Measurements from ENCODE around the gene POC1B.

Gene POC1B

DNA sequence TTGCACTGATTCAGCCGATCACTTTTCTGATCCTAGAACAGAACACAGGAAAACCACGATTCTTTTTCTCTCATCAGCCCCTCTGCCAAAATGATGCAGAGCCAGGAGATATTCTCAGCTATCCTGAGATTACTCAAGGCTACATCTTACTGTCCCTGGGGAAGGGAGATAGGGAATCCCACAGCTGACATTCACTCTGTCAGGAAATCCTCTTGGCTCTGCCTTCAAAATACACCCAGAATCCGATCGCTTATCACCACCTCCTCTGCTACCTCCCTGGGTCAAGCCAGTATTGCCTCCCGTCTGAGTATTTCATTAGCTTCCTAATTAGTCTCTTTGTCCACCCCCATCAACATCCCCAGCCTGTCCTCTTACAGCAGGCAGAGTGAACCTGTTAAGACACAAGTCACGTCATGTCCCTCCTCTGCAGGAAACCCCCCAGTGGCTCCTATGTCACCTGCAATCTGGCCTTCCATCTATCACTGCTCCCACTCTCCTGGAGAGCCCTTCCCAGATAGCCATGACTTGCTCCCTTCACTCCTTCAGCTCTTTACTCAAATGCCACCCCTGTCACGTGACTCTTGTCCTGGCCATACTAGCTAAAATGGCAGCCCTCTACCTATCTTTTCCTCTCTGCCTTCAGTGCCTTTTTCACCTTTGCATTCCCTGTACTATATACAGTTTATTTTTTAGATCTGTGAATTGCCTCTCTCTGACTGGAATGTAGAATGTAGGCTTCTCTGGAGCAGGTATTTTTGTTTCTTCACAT lies 71.6 kb downstream of the POC1B start:
- no peak for DNase-seq (ENCODE audit: low read depth)
- Histone ChIP-seq H3K4me3 (ENCODE audit: low read length) (peak overlapping the region; percentile 55), H3K27me3 (replicated peaks; ENCODE audit: control insufficient read depth, insufficient read depth, low read length) (no peaks in the 10 kb centered on the region), H3K9ac (ENCODE audit: low read length) (peak overlapping the region; percentile 1), H3K9me3 (ENCODE audit: control insufficient read depth, low read length) (no peaks in the 10 kb centered on the region), H3K36me3 (ENCODE audit: control insufficient read depth, insufficient read depth, low read length, severe bottlenecking) (no peaks in the 10 kb centered on the region), H3K4me1 (ENCODE audit: control insufficient read depth, insufficient read depth, low read length) (peaks cover 40% of the 10 kb centered on the region)

DNA sequence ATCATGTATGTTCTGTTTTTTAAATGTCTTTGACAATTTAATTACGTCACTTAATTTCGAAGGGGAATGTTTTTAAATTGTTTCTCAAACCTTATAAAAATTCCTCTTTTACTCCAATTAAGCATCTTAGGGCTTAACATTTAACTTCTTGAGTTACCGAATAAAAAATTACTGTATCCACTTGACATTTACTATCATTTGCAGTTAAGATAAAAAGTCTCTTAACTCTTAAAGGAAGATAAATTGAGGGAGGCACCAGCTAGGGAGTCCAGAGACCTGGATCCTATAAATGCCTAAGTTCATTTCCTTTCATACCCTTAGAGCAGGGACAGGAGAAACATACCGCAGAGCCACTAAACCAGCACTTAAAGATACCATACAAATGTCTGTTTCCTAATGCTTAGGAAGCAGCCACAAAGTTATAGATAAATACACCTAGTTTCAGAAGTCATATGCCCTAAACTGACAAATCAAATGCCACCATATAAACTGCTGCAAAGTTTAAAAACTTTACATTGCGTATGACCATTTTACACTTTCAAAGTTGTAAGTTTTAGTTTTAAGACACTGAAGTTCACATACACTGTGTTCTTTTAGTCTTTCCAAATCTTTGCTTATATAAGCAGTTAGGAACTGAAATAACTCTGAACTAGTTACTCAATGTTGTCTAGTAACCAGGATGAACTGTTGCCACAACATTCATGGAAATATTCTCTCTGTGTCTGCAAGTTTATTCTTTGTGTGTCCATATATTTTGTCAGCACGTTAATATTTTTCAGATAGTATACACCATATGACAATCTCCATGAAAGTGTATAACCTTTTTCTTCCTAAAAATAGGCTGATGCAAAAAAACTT lies 72.5 kb downstream of the POC1B start:
- Histone ChIP-seq H3K36me3 (ENCODE audit: control insufficient read depth, insufficient read depth, low read length, severe bottlenecking) (no peaks in the 10 kb centered on the region), H3K4me1 (ENCODE audit: control insufficient read depth, insufficient read depth, low read length) (peaks cover 40% of the 10 kb centered on the region), H3K27me3 (replicated peaks; ENCODE audit: control insufficient read depth, insufficient read depth, low read length) (no peaks in the 10 kb centered on the region), H3K4me3 (ENCODE audit: low read length) (peak overlapping the region; percentile 55), H3K9ac (ENCODE audit: low read length) (peak overlapping the region; percentile 62), H3K9me3 (ENCODE audit: control insufficient read depth, low read length) (no peaks in the 10 kb centered on the region)
- peak; percentile 77 for DNase-seq (ENCODE audit: low read depth)

DNA sequence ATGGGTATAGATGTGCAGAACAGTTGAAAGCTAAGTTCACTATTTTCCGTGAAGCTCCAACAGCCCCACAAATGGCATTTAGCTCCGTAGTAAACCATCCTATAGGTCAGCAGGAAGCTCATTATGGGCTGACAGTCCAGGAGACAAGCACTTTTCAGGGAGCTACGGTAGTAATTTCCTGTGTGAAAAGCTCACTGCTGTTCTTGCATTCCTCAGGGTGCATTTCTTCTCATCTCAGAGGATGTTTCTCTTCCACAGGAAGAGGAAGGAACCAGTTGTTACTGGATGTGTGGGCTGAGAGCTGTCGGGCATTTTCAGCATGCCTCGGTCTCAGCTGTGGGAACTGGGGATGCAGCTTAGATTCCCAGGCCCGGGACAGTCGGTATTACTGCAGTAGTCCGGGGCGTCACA lies 74.0 kb downstream of the POC1B start:
- H3K4me3 ChIP-seq (ENCODE audit: low read length), result peak overlapping the region; percentile 23
- no peaks in the 10 kb centered on the region for H3K27me3 ChIP-seq (replicated peaks; ENCODE audit: control insufficient read depth, insufficient read depth, low read length)
- peak overlapping the region; percentile 45 for H3K9ac ChIP-seq (ENCODE audit: low read length)
- DNase-seq (ENCODE audit: low read depth), result peak; percentile 39
- peaks cover 40% of the 10 kb centered on the region for H3K4me1 ChIP-seq (ENCODE audit: control insufficient read depth, insufficient read depth, low read length)
- no peaks in the 10 kb centered on the region for H3K9me3 ChIP-seq (ENCODE audit: control insufficient read depth, low read length)
- H3K36me3 ChIP-seq (ENCODE audit: control insufficient read depth, insufficient read depth, low read length, severe bottlenecking), result no peaks in the 10 kb centered on the region

DNA sequence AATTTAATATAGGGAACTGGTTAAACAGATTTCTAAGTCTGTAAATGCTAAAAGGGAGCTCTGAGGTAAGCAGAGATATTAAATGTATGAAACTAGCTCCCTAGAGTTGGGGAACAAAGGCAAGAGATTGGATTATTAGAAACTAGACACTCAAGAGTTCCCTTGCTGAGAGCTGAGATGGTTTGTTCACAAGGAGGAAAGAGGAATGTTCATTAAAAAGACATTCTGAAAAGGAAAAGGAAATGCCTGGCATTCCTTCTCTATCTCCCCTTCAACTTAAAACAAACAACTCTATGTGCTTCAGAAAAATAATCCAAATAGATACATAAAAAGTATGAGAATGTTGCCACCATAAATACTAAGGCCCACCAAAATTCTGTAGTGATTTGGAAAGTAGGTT lies 74.9 kb downstream of the POC1B start:
- Histone ChIP-seq H3K4me1 (ENCODE audit: control insufficient read depth, insufficient read depth, low read length) (peaks cover 40% of the 10 kb centered on the region), H3K4me3 (ENCODE audit: low read length) (no peak overlapping the region), H3K9ac (ENCODE audit: low read length) (peak overlapping the region; percentile 49), H3K27me3 (replicated peaks; ENCODE audit: control insufficient read depth, insufficient read depth, low read length) (no peaks in the 10 kb centered on the region), H3K36me3 (ENCODE audit: control insufficient read depth, insufficient read depth, low read length, severe bottlenecking) (no peaks in the 10 kb centered on the region), H3K9me3 (ENCODE audit: control insufficient read depth, low read length) (no peaks in the 10 kb centered on the region)
- peak; percentile 57 for DNase-seq (ENCODE audit: low read depth)

DNA sequence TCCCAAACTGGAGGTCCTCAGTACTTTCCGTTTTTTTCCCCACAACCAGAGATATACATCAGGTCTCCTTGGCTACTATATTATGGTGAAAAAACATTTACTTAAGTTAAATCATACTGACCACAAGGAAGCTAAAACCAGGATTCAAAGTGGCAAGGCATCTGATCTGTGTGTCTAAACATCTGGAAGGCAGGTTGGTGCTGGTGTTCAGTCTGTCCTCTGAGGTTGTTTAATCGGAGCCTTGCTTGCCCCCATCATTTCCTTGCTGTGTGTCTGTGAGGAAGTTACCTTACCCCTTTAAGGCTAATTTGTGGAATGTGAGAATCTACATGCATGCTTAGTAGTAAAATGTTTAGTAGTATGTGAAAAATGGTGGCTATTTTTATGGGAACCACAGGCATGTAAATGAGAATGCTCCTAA lies 76.9 kb downstream of the POC1B start:
- Histone ChIP-seq H3K27me3 (replicated peaks; ENCODE audit: control insufficient read depth, insufficient read depth, low read length) (no peaks in the 10 kb centered on the region), H3K9me3 (ENCODE audit: control insufficient read depth, low read length) (no peaks in the 10 kb centered on the region), H3K4me3 (ENCODE audit: low read length) (no peak overlapping the region), H3K4me1 (ENCODE audit: control insufficient read depth, insufficient read depth, low read length) (peaks cover 33% of the 10 kb centered on the region), H3K9ac (ENCODE audit: low read length) (no peak overlapping the region), H3K36me3 (ENCODE audit: control insufficient read depth, insufficient read depth, low read length, severe bottlenecking) (no peaks in the 10 kb centered on the region)
- DNase-seq (ENCODE audit: low read depth), result peak; percentile 21

DNA sequence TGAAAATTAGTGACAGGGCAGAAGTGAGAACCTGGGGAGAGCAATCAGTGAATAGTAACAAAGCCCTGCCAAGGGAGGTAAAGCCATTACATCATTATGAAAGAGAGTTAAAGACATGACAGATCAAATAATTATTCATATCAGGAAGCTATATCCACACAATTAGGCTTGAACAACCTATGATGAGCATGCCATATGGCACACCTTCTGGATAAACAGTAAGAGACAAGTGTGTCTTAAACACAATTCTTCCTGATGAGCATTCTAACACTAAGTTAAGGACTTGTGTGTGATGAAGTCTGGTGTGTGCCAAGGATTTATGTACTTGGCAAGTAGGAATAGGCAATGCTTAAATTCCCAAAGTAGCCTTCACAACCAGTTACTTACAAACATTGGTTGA lies 77.3 kb downstream of the POC1B start:
- H3K9ac ChIP-seq (ENCODE audit: low read length), result no peak overlapping the region
- peaks cover 30% of the 10 kb centered on the region for H3K4me1 ChIP-seq (ENCODE audit: control insufficient read depth, insufficient read depth, low read length)
- no peak overlapping the region for H3K4me3 ChIP-seq (ENCODE audit: low read length)
- DNase-seq (ENCODE audit: low read depth), result no peak
- no peaks in the 10 kb centered on the region for H3K27me3 ChIP-seq (replicated peaks; ENCODE audit: control insufficient read depth, insufficient read depth, low read length)
- H3K9me3 ChIP-seq (ENCODE audit: control insufficient read depth, low read length), result no peaks in the 10 kb centered on the region
- no peaks in the 10 kb centered on the region for H3K36me3 ChIP-seq (ENCODE audit: control insufficient read depth, insufficient read depth, low read length, severe bottlenecking)

DNA sequence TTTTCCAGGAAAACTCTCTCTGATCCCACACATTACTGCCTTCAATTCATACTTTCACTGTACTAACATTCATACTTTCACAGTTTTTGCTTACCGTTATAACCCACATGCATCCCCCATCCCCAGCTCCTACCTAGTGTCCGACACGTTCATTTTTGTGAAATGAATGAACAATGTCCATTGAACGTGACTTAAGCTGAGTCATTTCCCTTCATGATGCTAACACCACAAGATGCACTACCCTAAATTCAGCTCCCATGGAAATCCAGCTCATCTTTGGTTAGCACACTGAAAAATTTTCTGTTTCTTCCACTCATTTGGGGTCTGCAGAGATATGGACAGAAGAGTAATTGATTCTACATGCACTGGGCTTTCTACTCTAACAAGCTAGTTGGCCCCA lies 85.9 kb downstream of the POC1B start:
- H3K9ac ChIP-seq (ENCODE audit: low read length), result no peak overlapping the region
- no peak overlapping the region for H3K4me3 ChIP-seq (ENCODE audit: low read length)
- no peak for DNase-seq (ENCODE audit: low read depth)
- no peaks in the 10 kb centered on the region for H3K4me1 ChIP-seq (ENCODE audit: control insufficient read depth, insufficient read depth, low read length)
- no peaks in the 10 kb centered on the region for H3K36me3 ChIP-seq (ENCODE audit: control insufficient read depth, insufficient read depth, low read length, severe bottlenecking)
- H3K27me3 ChIP-seq (replicated peaks; ENCODE audit: control insufficient read depth, insufficient read depth, low read length), result no peaks in the 10 kb centered on the region
- no peaks in the 10 kb centered on the region for H3K9me3 ChIP-seq (ENCODE audit: control insufficient read depth, low read length)

DNA sequence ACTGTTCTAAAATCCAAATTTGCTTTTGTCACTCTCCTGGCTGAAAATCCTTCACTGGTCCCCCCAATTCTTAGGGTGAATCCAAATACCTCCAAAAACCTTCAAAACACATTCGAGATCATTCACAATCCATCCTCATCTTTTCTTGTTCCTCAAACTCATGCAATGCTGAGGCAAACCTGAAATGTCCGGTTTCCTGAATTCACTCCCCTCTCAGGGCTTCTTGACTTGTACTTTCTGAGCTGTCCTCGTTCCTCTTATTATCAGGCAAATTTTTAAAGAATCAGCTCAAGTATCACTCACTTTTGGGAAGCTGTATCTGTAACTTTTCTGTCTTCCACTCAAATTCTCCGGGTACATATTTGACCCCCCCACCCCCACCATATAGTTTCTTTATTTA lies 88.6 kb downstream of the POC1B start:
- Histone ChIP-seq H3K9ac (ENCODE audit: low read length) (no peak overlapping the region), H3K4me3 (ENCODE audit: low read length) (no peak overlapping the region), H3K9me3 (ENCODE audit: control insufficient read depth, low read length) (no peaks in the 10 kb centered on the region), H3K4me1 (ENCODE audit: control insufficient read depth, insufficient read depth, low read length) (peaks cover 6% of the 10 kb centered on the region), H3K27me3 (replicated peaks; ENCODE audit: control insufficient read depth, insufficient read depth, low read length) (no peaks in the 10 kb centered on the region), H3K36me3 (ENCODE audit: control insufficient read depth, insufficient read depth, low read length, severe bottlenecking) (no peaks in the 10 kb centered on the region)
- no peak for DNase-seq (ENCODE audit: low read depth)

DNA sequence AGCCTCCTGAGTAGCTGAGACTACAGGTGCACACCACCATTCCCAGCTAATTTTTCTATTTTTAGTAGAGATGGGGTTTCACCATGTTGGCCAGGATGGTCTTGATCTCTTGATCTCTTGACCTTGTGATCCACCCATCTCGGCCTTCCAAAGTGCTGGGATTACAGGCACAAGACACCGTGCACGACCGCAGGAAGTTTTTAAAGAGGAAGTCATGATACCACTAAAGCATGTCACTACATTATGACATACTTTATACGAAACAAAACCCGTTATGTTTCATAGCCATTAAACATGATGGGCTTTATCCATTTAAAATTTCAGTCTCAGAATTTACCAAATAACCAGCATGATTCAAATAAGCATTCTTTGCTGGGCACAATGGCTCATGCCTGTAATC lies 89.8 kb downstream of the POC1B start:
- no peaks in the 10 kb centered on the region for H3K27me3 ChIP-seq (replicated peaks; ENCODE audit: control insufficient read depth, insufficient read depth, low read length)
- H3K36me3 ChIP-seq (ENCODE audit: control insufficient read depth, insufficient read depth, low read length, severe bottlenecking), result no peaks in the 10 kb centered on the region
- H3K9me3 ChIP-seq (ENCODE audit: control insufficient read depth, low read length), result no peaks in the 10 kb centered on the region
- DNase-seq (ENCODE audit: low read depth), result no peak
- H3K4me1 ChIP-seq (ENCODE audit: control insufficient read depth, insufficient read depth, low read length), result peaks cover 6% of the 10 kb centered on the region
- no peak overlapping the region for H3K4me3 ChIP-seq (ENCODE audit: low read length)
- H3K9ac ChIP-seq (ENCODE audit: low read length), result no peak overlapping the region

DNA sequence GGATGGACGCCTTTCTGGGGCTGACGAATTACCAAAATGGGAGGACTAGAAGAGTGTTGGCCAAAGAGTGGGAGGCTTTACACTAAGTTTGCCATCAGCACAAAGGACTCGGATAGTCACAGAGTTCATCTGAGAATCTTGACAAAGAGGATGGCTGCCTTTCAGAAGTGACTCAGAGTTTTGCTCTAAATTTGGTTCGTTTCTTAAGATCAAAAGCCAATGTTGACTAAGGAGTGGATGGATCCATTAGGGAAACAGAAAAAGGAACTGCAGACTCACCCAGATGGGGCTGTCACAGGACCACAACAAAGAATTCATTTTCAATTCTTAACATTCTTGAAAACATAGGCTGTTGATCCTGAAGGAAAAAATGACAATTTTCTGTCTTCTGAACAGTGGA lies 92.2 kb downstream of the POC1B start:
- Histone ChIP-seq H3K9ac (ENCODE audit: low read length) (no peak overlapping the region), H3K27me3 (replicated peaks; ENCODE audit: control insufficient read depth, insufficient read depth, low read length) (no peaks in the 10 kb centered on the region), H3K36me3 (ENCODE audit: control insufficient read depth, insufficient read depth, low read length, severe bottlenecking) (no peaks in the 10 kb centered on the region), H3K4me3 (ENCODE audit: low read length) (no peak overlapping the region), H3K9me3 (ENCODE audit: control insufficient read depth, low read length) (no peaks in the 10 kb centered on the region), H3K4me1 (ENCODE audit: control insufficient read depth, insufficient read depth, low read length) (peaks cover 6% of the 10 kb centered on the region)
- DNase-seq (ENCODE audit: low read depth), result no peak

DNA sequence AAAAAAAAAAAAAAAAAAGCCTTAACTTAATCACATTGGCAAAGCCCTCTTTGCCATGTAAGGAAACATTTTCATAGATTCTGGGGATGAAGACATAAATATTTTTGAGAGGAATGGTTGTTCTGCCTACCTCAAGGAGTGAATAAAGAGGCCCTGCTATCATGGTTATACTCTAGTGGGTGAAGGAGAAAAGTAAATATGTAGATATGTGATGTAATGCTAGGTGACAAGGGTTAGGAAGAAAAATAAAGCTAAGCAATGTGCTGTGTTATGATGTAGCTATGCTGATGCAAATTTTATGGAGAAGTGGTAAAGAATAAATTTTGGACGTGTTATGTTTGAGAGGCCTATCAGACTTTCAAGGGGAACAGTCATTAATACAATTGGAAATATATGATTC lies 93.5 kb downstream of the POC1B start:
- Histone ChIP-seq H3K9ac (ENCODE audit: low read length) (no peak overlapping the region), H3K4me3 (ENCODE audit: low read length) (no peak overlapping the region), H3K9me3 (ENCODE audit: control insufficient read depth, low read length) (no peaks in the 10 kb centered on the region), H3K27me3 (replicated peaks; ENCODE audit: control insufficient read depth, insufficient read depth, low read length) (no peaks in the 10 kb centered on the region), H3K4me1 (ENCODE audit: control insufficient read depth, insufficient read depth, low read length) (peaks cover 6% of the 10 kb centered on the region), H3K36me3 (ENCODE audit: control insufficient read depth, insufficient read depth, low read length, severe bottlenecking) (no peaks in the 10 kb centered on the region)
- no peak for DNase-seq (ENCODE audit: low read depth)
